GM10266 (cell line): Measurements from ENCODE around the gene KRTAP5-10.
"Not testable (repeated sequence)": the region's sequence is repeated elsewhere in the genome, so short reads cannot be mapped to it uniquely, and the experiment has no call there.

Source experiments
- DNase-seq: peaks from one replicate; pipeline ENCODE4 v3.0.0; 2012; ENCODE audit errors: extremely low spot score
- TF ChIP-seq, protein P1 (sequence below): IDR thresholded peaks from 2 replicates; pipeline ENCODE4 v1.5.1; 2012; ENCODE audit warnings: mild to moderate bottlenecking, low read depth; ENCODE audit not compliant: control insufficient read depth, insufficient read depth; ENCODE audit errors: missing control alignments

KRTAP5-10 gene

GRCh38 chr11:71539017-71539416 lies 26.3 kb upstream of the KRTAP5-10 start:
- TF ChIP-seq, protein P1, sequence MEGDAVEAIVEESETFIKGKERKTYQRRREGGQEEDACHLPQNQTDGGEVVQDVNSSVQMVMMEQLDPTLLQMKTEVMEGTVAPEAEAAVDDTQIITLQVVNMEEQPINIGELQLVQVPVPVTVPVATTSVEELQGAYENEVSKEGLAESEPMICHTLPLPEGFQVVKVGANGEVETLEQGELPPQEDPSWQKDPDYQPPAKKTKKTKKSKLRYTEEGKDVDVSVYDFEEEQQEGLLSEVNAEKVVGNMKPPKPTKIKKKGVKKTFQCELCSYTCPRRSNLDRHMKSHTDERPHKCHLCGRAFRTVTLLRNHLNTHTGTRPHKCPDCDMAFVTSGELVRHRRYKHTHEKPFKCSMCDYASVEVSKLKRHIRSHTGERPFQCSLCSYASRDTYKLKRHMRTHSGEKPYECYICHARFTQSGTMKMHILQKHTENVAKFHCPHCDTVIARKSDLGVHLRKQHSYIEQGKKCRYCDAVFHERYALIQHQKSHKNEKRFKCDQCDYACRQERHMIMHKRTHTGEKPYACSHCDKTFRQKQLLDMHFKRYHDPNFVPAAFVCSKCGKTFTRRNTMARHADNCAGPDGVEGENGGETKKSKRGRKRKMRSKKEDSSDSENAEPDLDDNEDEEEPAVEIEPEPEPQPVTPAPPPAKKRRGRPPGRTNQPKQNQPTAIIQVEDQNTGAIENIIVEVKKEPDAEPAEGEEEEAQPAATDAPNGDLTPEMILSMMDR: no peak
- no peak for DNase-seq

DNA sequence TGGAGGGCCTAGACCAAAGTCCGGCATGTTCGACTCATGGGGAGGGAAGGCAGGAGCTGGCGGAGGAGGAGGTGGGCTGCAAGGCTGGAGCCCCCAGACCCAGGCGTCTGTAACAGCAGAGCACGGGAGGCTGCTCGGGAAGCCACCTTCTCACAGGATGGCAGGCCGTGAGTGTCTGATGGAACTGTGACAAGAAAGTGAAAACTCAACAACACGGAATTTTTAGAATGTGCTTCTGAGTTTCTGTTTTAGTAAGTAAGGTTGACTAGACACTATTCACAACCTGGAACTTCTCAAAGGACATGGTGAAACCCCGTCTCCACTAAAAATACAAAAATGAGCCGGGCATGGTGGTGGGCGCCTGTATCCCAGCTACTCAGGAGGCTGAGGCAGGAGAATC lies 25.4 kb upstream of the KRTAP5-10 start:
- DNase-seq: not testable (repeated sequence)

GRCh38 chr11:71540521-71541304 lies 24.6 kb upstream of the KRTAP5-10 start:
- peak; percentile 53 for DNase-seq

GRCh38 chr11:71542382-71542781 lies 23.0 kb upstream of the KRTAP5-10 start:
- TF ChIP-seq, protein P1: no peak
- no peak for DNase-seq

DNA sequence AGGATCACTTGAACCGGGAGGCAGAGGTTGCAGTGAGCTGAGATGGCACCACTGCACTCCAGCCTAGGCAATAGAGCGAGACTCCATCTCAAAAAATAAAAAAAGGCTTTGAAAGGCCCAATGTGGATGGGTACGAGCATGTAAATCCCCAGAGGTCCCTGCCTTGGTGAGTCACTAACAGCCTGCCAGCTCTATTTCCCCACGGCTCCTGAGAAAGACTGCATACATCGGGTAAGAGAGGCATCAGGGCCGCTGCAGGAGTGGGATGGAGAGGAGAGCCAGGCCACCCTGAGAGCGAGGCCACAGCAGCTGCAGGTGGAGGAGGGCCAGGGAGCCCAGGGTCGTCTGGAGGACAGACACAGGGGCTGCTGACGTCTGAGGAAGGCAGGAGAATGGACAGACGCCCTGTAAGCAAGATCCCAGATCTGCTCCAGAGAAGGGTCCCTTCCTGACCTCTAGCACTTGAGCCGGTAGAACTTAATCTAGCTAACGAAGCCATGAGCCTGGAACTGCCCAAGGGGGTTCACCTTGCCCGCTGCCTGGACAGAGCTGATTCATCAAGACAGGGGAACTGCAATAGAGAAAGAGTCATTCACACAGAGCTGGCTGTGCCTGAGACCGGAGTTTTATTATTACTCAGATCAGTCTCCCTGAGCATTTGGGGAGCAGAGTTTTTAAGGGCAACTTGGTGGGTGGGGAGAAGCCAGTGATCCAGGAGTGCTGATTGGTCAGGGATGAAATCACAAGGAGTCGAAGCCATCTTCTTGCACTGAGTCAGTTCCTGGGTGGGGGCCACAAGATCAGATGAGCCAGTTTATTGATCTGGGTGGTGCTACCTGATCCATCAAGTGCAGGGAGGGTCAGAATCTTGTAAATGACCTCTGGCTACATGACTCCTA lies 22.2 kb upstream of the KRTAP5-10 start:
- TF ChIP-seq, protein P1: no peak
- no peak for DNase-seq

DNA sequence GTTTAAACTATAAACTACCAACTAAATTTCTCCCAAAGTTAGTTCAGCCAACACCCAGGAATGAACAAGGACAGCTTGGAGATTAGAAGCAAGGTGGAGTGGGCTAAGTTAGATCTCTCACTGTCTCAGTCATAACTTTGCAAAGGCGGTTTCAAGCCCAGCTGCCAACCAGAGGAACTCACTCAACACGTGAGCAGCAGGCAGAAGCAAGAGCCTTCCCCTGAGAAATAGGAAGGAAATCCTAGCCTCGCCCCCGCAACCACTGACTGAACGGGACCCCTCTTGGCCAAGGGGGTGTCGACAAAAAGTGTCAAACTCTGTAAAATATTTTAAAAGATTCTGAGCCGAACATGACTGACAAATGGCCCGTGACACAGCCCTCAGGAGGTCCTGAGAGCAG lies 21.5 kb upstream of the KRTAP5-10 start:
- TF ChIP-seq, protein P1: no peak
- no peak for DNase-seq

DNA sequence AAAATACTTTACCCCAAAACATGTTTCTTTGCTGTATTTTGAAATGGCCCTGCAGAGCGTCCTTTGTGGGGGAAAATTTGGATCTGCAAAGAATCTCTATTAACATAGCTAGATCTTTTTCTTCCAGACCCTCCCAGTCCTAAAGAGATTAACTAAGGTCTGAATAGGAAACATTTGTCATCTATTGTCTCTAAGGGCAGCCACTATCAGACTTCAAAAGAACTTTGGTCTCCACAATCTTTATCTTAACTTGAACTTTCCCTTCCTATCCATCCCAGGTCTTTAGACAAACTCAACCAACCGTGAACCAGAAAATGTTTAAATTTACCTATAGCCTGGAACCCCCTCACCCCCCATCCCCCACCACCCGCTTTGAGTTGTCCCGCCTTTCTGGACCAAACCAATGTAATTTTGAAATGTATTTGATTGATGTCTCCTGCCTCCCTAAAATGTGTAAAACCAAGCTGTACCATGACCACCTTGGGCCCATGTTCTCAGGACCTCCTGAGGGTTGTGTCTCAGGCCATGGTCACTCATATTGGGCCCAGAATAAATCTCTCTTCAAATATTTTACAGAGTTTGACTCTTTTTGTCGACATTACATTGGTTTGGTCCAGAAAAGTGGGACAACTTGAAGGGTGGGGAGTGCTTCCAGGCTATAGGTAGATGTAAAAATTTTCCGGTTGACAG lies 20.7 kb upstream of the KRTAP5-10 start:
- TF ChIP-seq, protein P1: no peak
- DNase-seq: no peak
